ENCODE measurements around the gene GCNT2.
"Not testable (repeated sequence)": the region's sequence is repeated elsewhere in the genome, so short reads cannot be mapped to it uniquely, and the experiment has no call there.

DNA sequence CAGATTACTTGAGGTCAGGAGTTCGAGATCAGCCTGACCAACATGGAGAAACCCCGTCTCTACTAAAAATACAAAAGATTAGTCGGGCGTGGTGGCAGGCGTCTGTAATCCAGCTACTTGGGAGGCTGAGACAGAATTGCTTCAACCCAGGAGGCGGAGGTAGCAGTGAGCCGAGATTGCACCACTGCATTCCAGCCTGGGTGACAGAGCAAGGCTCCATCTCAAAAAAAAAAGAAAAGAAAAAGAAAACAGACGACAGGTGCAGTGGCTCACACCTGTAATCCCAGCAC lies 1.8 kb upstream of the GCNT2 start:
- not testable (repeated sequence) for TF ChIP-seq CTCF (IDR thresholded peaks at IDR 0.05; ENCODE audit: low read length); EZH2 (IDR thresholded peaks at IDR 0.05; ENCODE audit: borderline replicate concordance, low read length)
